B cell (primary cell): ENCODE measurements around the gene CCDC30. TPM values are rescaled to one million over a fixed set of nuclear protein-coding genes. Genes with fewer than 3 reads are reported as not detected.
A peak's percentile ranks its signal among the peaks of the same experiment; 100 is the strongest.

Experiments
- ATAC-seq: fragments of 200-7000 bp; cut with Tn5 transposase; one replicate; pipeline ENCODE4 v1.10.0; 2021; ENCODE audit warnings: low read depth, mild to moderate bottlenecking, moderate number of reproducible peaks, moderate library complexity
- CTCF ChIA-PET: fragments of 350-600 bp; sonication (Branson Sonifier 250); formaldehyde crosslinking; loops from one replicate; lab custom pipeline; 2021; ENCODE audit warnings: antibody characterized with exemption, inconsistent platforms; lab: Charles Lee
- POLR2A ChIA-PET: fragments of 350-600 bp; sonication (Branson Sonifier 250); formaldehyde crosslinking; loops from one replicate; lab custom pipeline; 2021; ENCODE audit warnings: antibody characterized with exemption; lab: Charles Lee
- DNase-seq: peaks from one replicate; pipeline ENCODE4 v3.0.0; 2013
- H2AFZ ChIP-seq: 2 replicates; pipeline ENCODE4 v1.6.1; 2012; ENCODE audit warnings: mild to moderate bottlenecking, low read depth, low read length; ENCODE audit not compliant: insufficient read depth, poor library complexity, severe bottlenecking
- H3K27ac ChIP-seq, 2 donors: 1 replicate in 1 of 2; 2 replicates in 1 of 2; pipeline ENCODE4 v1.5.1; 2012 to 2013; ENCODE audit warnings: low read length in 2 of 2, mild to moderate bottlenecking in 2 of 2, moderate library complexity in 1 of 2
- H3K27me3 ChIP-seq, 4 experiments: fragments of 200-600 bp in 1 of 4; sonication (generic) in 1 of 4; replicated peaks in 1 of 4; 1 replicate in 2 of 4; 2 replicates in 2 of 4; pipeline versions ENCODE4 v1.6.1 to v1.7.0; 2013 to 2016; ENCODE audit warnings: low read length in 3 of 4, mild to moderate bottlenecking in 2 of 4, mixed read lengths in 1 of 4, moderate library complexity in 1 of 4; ENCODE audit not compliant: insufficient read depth in 4 of 4, control insufficient read depth in 3 of 4; ENCODE audit errors: control extremely low read depth in 1 of 4
- H3K36me3 ChIP-seq, 2 experiments: replicated peaks in 1 of 2; 1 replicate in 1 of 2; 2 replicates in 1 of 2; pipeline versions ENCODE4 v1.6.1 to v1.7.1; 2013; ENCODE audit warnings: low read length in 1 of 2; ENCODE audit not compliant: insufficient read depth in 2 of 2, control insufficient read depth in 1 of 2; ENCODE audit errors: control extremely low read depth in 1 of 2, extremely low read depth in 1 of 2
- H3K4me1 ChIP-seq, 2 donors: fragments of 200-600 bp in 1 of 2; sonication (generic) in 1 of 2; 1 replicate in 1 of 2; 2 replicates in 1 of 2; pipeline versions ENCODE4 v1.5.1 to v1.6.1; 2013 to 2017; ENCODE audit warnings: low read length in 2 of 2; ENCODE audit not compliant: control insufficient read depth in 2 of 2, insufficient read depth in 2 of 2
- H3K4me2 ChIP-seq: replicated peaks from 2 replicates; pipeline ENCODE3; 2012; ENCODE audit warnings: mild to moderate bottlenecking, low read depth, low read length; ENCODE audit not compliant: poor library complexity, severe bottlenecking
- H3K4me3 ChIP-seq, 5 experiments: fragments of 200-600 bp in 1 of 5; sonication (generic) in 1 of 5; 1 replicate in 3 of 5; 2 replicates in 2 of 5; pipeline versions ENCODE4 v1.5.1 to v1.7.0; 2011 to 2016; ENCODE audit warnings: low read length in 4 of 5, mild to moderate bottlenecking in 4 of 5, low read depth in 2 of 5, control low read depth in 1 of 5, moderate library complexity in 1 of 5; ENCODE audit not compliant: insufficient read depth in 1 of 5; ENCODE audit errors: control extremely low read depth in 1 of 5, extremely low read depth in 1 of 5
- H3K79me2 ChIP-seq: fragments of 200-600 bp; sonication (generic); one replicate; pipeline ENCODE4 v1.6.0; 2016; ENCODE audit warnings: low read length; ENCODE audit not compliant: control insufficient read depth, insufficient read depth
- H3K9ac ChIP-seq: fragments of 200-600 bp; sonication (generic); 2 replicates; pipeline ENCODE4 v1.6.1; 2017; ENCODE audit warnings: mild to moderate bottlenecking, low read length, moderate library complexity
- H3K9me3 ChIP-seq, 3 donors: one replicate each; pipeline versions ENCODE4 v1.6.1 to v1.7.1; 2013; ENCODE audit warnings: low read length in 2 of 3; ENCODE audit not compliant: control insufficient read depth in 2 of 3, insufficient read depth in 1 of 3; ENCODE audit errors: control extremely low read depth in 1 of 3
- H4K20me1 ChIP-seq: 2 replicates; pipeline ENCODE4 v1.6.0; 2012; ENCODE audit warnings: mild to moderate bottlenecking, low read length; ENCODE audit not compliant: insufficient read depth, control insufficient read depth, poor library complexity, severe bottlenecking
- H3K27ac Mint-ChIP-seq: one replicate; pipeline ENCODE4 v1.8.0; 2021; ENCODE audit warnings: mixed read lengths
- H3K27me3 Mint-ChIP-seq: one replicate; pipeline ENCODE4 v1.8.0; 2021; ENCODE audit warnings: mixed read lengths
- H3K4me1 Mint-ChIP-seq: one replicate; pipeline ENCODE4 v1.8.0; 2021; ENCODE audit warnings: mixed read lengths
- H3K4me3 Mint-ChIP-seq: one replicate; pipeline ENCODE4 v1.8.0; 2021; ENCODE audit warnings: mixed read lengths
- H3K9me3 Mint-ChIP-seq: one replicate; pipeline ENCODE4 v1.8.0; 2022; ENCODE audit warnings: mixed read lengths; ENCODE audit not compliant: insufficient read depth
- EZH2 ChIP-seq: IDR thresholded peaks from 2 replicates; pipeline ENCODE4 v1.6.1; 2012; ENCODE audit warnings: borderline replicate concordance, low read depth, mild to moderate bottlenecking, moderate library complexity, low read length; ENCODE audit not compliant: insufficient read depth, poor library complexity, severe bottlenecking
- WGBS: methylation state at CpG from one replicate; pipeline ENCODE4 v1.1.5; 2013; ENCODE audit warnings: missing lambda C conversion rate; ENCODE audit not compliant: insufficient coverage; 5-methylcytosine and 5-hydroxymethylcytosine counted together
- intact Hi-C: fragments of 100-400 bp; cut with micrococcal nuclease; formaldehyde crosslinking; loops from one replicate; pipeline ENCODE4 v1.10.0; 2022
- polyA plus RNA-seq: library from polyadenylated mRNA; depleted of rRNA; stranded (reverse); fragments of >200 nt; gene quantifications from 2 replicates; pipeline ENCODE4 v1.2.3, GENCODE V29; 2012
- total RNA-seq, 2 donors: library from RNA; stranded (reverse); fragments of 120-200 nt in 1 of 2; gene quantifications; 1 replicate in 1 of 2; 2 replicates in 1 of 2; pipeline versions ENCODE4 v1.2.3 to v1.2.4, GENCODE V29; 2013 to 2022
- TF ChIP-seq, protein P1 (sequence below): fragments of 200-600 bp; IDR thresholded peaks from one replicate; pipeline ENCODE4 v1.8.0; 2022; ENCODE audit warnings: antibody characterized with exemption, mild to moderate bottlenecking

The CCDC30 gene
- total and polyA plus RNA-seq, 2 donors (not counting 1 experiment from before 2014, with no cell fraction given) = 1.4 to 7.4 TPM

DNA sequence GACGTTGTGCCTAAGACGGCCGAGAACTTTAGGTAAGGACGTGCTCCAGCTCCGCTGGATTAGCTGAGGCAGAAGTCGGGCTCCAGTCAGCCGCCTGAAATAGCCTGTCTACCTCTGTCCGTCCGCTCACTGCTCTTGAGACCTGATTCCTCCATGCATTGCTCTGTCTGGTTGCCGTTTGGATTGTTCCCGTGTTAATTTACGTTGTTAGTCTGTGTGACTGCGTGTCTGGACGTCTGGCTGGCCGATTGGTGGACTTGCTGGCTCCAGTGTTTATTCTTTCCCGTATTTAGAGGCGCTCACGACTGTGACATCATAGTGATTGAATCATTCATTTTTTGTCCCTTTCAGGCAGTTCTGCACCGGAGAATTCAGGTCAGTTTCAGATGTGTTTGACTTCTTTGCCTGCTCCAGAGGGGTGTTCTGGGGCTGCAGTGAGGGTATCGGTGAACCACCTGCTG is 195.8 kb downstream of the CCDC30 start:
- H3K4me1 Mint-ChIP-seq = peaks cover 32% of the 10 kb centered on the region
- H3K9me3 Mint-ChIP-seq = no peaks in the 10 kb centered on the region

More for the DNA sequence above, 195.8 kb downstream of the CCDC30 start:
- H3K27me3 Mint-ChIP-seq = no peaks in the 10 kb centered on the region
- H3K4me2 ChIP-seq = peak overlapping the region; percentile 85
- H3K79me2 ChIP-seq = peaks cover 15% of the 10 kb centered on the region
- TF ChIP-seq EZH2 = no peak
- TF ChIP-seq, protein P1, sequence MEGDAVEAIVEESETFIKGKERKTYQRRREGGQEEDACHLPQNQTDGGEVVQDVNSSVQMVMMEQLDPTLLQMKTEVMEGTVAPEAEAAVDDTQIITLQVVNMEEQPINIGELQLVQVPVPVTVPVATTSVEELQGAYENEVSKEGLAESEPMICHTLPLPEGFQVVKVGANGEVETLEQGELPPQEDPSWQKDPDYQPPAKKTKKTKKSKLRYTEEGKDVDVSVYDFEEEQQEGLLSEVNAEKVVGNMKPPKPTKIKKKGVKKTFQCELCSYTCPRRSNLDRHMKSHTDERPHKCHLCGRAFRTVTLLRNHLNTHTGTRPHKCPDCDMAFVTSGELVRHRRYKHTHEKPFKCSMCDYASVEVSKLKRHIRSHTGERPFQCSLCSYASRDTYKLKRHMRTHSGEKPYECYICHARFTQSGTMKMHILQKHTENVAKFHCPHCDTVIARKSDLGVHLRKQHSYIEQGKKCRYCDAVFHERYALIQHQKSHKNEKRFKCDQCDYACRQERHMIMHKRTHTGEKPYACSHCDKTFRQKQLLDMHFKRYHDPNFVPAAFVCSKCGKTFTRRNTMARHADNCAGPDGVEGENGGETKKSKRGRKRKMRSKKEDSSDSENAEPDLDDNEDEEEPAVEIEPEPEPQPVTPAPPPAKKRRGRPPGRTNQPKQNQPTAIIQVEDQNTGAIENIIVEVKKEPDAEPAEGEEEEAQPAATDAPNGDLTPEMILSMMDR = no peak
- H3K27ac ChIP-seq = peak overlapping the region; percentile 62 to 76
- peak overlapping the region; percentile 93 for H3K27ac Mint-ChIP-seq
- H2AFZ ChIP-seq = peak overlapping the region; percentile 84
- H3K9me3 ChIP-seq = no peaks in the 10 kb centered on the region
- H3K4me3 Mint-ChIP-seq = peak overlapping the region; percentile 99
- H3K36me3 ChIP-seq = peaks cover 0 to 24% of the 10 kb centered on the region in 2 experiments
- ChIA-PET CTCF (interaction anchor here (1.5 to 2.2 kb wide), 2 partner anchors 10 to 24 kb away, joined by 3 to 13 read pairs; partner anchors contain the start of gene YBX1), POLR2A (interaction anchor here (0.8 to 1.9 kb wide), 2 partner anchors 23 to 202 kb away, joined by 3 to 19 read pairs; partner anchors contain the start of gene YBX1)
- H3K4me1 ChIP-seq = peaks cover 15 to 22% of the 10 kb centered on the region in 2 donors
- H3K27me3 ChIP-seq = no peaks in the 10 kb centered on the region
- peak overlapping the region; percentile 45 to 90 (median 84) for H3K4me3 ChIP-seq
- no peak for ATAC-seq
- no peaks in the 10 kb centered on the region for H4K20me1 ChIP-seq
- intact Hi-C loops = loop anchor here (1.0 to 5.0 kb wide), 5 partner anchors 23 to 698 kb away; partner anchors contain the start of genes C1orf50, CDC20, FOXJ3 and P3H1
- DNase-seq = no peak
- 15% methylated on average over 20 of the region's 20 CpGs for WGBS
- peak overlapping the region; percentile 75 for H3K9ac ChIP-seq
